CD4-positive, CD25-positive, alpha-beta regulatory T cell (primary cell): ENCODE data around the gene C9orf152. TPM values are rescaled to one million over a fixed set of nuclear protein-coding genes. Genes with fewer than 3 reads are reported as not detected.

ENCODE experiments used
- ATAC-seq, 2 donors: fragments of 150-1000 bp; cut with Tn5 transposase; one replicate each; pipeline ENCODE4 v1.10.0; 2021; ENCODE audit warnings: low read depth in 2 of 2, moderate number of reproducible peaks in 2 of 2, moderate library complexity in 1 of 2
- DNase-seq, 3 donors: peaks; one replicate each; pipeline versions ENCODE4 v3.0.0 to v3.0.0-alpha.2; 2012 to 2022; ENCODE audit warnings: mixed read lengths in 1 of 3
- H3K27ac ChIP-seq: one replicate; pipeline ENCODE4 v1.7.0; 2013; ENCODE audit warnings: mild to moderate bottlenecking, low read length; ENCODE audit not compliant: insufficient read depth, poor library complexity, severe bottlenecking
- H3K27me3 ChIP-seq: one replicate; pipeline ENCODE4 v1.7.0; 2013; ENCODE audit warnings: low read length; ENCODE audit not compliant: control insufficient read depth, insufficient read depth
- H3K36me3 ChIP-seq: one replicate; pipeline ENCODE4 v1.7.0; 2013; ENCODE audit warnings: mild to moderate bottlenecking, low read length, moderate library complexity; ENCODE audit not compliant: control insufficient read depth, insufficient read depth
- H3K4me1 ChIP-seq: 2 replicates; pipeline ENCODE4 v1.7.0; 2013; ENCODE audit warnings: mild to moderate bottlenecking, low read length; ENCODE audit not compliant: insufficient read depth, control insufficient read depth, poor library complexity, severe bottlenecking
- H3K4me3 ChIP-seq: one replicate; pipeline ENCODE4 v1.7.0; 2013; ENCODE audit warnings: low read depth, mild to moderate bottlenecking, low read length, moderate library complexity
- H3K9me3 ChIP-seq, 2 experiments: 1 replicate in 1 of 2; 2 replicates in 1 of 2; pipeline ENCODE4 v1.7.0; 2013; ENCODE audit warnings: low read length in 2 of 2, mild to moderate bottlenecking in 1 of 2, moderate library complexity in 1 of 2; ENCODE audit not compliant: control insufficient read depth in 2 of 2
- H3K27ac Mint-ChIP-seq, 3 donors: one replicate each; pipeline ENCODE4 v1.8.0; 2020 to 2022; ENCODE audit warnings: mild to moderate bottlenecking in 3 of 3, mixed read lengths in 3 of 3, moderate library complexity in 2 of 3
- H3K27me3 Mint-ChIP-seq: one replicate; pipeline ENCODE4 v1.8.0; 2022; ENCODE audit warnings: mild to moderate bottlenecking, mixed read lengths
- H3K36me3 Mint-ChIP-seq: one replicate; pipeline ENCODE4 v1.8.0; 2020; ENCODE audit warnings: mixed read lengths
- H3K4me1 Mint-ChIP-seq, 4 donors: one replicate each; pipeline ENCODE4 v1.8.0; 2020 to 2022; ENCODE audit warnings: mixed read lengths in 4 of 4, mild to moderate bottlenecking in 1 of 4
- H3K4me3 Mint-ChIP-seq, 4 donors: one replicate each; pipeline ENCODE4 v1.8.0; 2020 to 2022; ENCODE audit warnings: mild to moderate bottlenecking in 4 of 4, mixed read lengths in 4 of 4, moderate library complexity in 3 of 4
- H3K9me3 Mint-ChIP-seq, 7 donors: one replicate each; pipeline ENCODE4 v1.8.0; 2020 to 2022; ENCODE audit warnings: mixed read lengths in 7 of 7, mild to moderate bottlenecking in 3 of 7, moderate library complexity in 2 of 7
- polyA plus RNA-seq, 4 donors: library from polyadenylated mRNA; unstranded; fragments of 300-500 nt; fragmentation: Illumina TruSeq; gene quantifications; one replicate each; pipeline ENCODE4 v1.2.3, GENCODE V29; 2021
- total RNA-seq: library from RNA; stranded (reverse); gene quantifications from one replicate; pipeline ENCODE4 v1.2.3, GENCODE V29; 2022

The C9orf152 gene
- total and polyA plus RNA-seq, 5 donors from 2014 or later, result not detected

GRCh38 chr9:110187126-110187525, 20.8 kb downstream of the C9orf152 start:
- Histone ChIP-seq H3K4me3 (no peak overlapping the region), H3K36me3 (no peaks in the 10 kb centered on the region), H3K9me3 (no peaks in the 10 kb centered on the region), H3K27ac (no peak overlapping the region), H3K27me3 (no peaks in the 10 kb centered on the region), H3K4me1 (no peaks in the 10 kb centered on the region)
- Mint-ChIP-seq H3K4me3 (no peak overlapping the region), H3K9me3 (peaks cover 0 to 1% (median 0%) of the 10 kb centered on the region in 7 donors), H3K27me3 (peaks cover 7% of the 10 kb centered on the region), H3K27ac (no peak overlapping the region), H3K4me1 (peaks cover 0 to 7% (median 4%) of the 10 kb centered on the region in 4 donors), H3K36me3 (peaks cover 3% of the 10 kb centered on the region)
- DNase-seq (no peak), ATAC-seq (no peak)

GRCh38 chr9:110186254-110186653, 21.7 kb downstream of the C9orf152 start:
- H3K27me3 ChIP-seq, result no peaks in the 10 kb centered on the region
- H3K4me3 ChIP-seq, result no peak overlapping the region
- H3K36me3 ChIP-seq, result no peaks in the 10 kb centered on the region
- Mint-ChIP-seq H3K4me3 (no peak overlapping the region), H3K4me1 (peaks cover 0 to 7% (median 4%) of the 10 kb centered on the region in 4 donors), H3K9me3 (peaks cover 0 to 1% (median 0%) of the 10 kb centered on the region in 7 donors), H3K36me3 (no peaks in the 10 kb centered on the region), H3K27ac (no peak overlapping the region), H3K27me3 (peaks cover 7% of the 10 kb centered on the region)
- no peak overlapping the region for H3K27ac ChIP-seq
- H3K4me1 ChIP-seq, result no peaks in the 10 kb centered on the region
- no peaks in the 10 kb centered on the region for H3K9me3 ChIP-seq
- ATAC-seq, result no peak
- DNase-seq, result no peak

GRCh38 chr9:110185806-110186205, 22.2 kb downstream of the C9orf152 start:
- no peaks in the 10 kb centered on the region for H3K4me1 ChIP-seq
- H3K27ac Mint-ChIP-seq, result no peak overlapping the region
- H3K4me3 Mint-ChIP-seq, result no peak overlapping the region
- H3K27me3 ChIP-seq, result no peaks in the 10 kb centered on the region
- H3K36me3 Mint-ChIP-seq, result no peaks in the 10 kb centered on the region
- no peak overlapping the region for H3K4me3 ChIP-seq
- H3K27ac ChIP-seq, result no peak overlapping the region
- DNase-seq, result no peak
- no peaks in the 10 kb centered on the region for H3K36me3 ChIP-seq
- H3K9me3 Mint-ChIP-seq, result peaks cover 0 to 3% (median 1%) of the 10 kb centered on the region in 7 donors
- ATAC-seq, result no peak
- no peaks in the 10 kb centered on the region for H3K9me3 ChIP-seq
- H3K27me3 Mint-ChIP-seq, result peaks cover 7% of the 10 kb centered on the region
- peaks cover 0 to 7% (median 5%) of the 10 kb centered on the region in 4 donors for H3K4me1 Mint-ChIP-seq

GRCh38 chr9:110183208-110184145, 24.5 kb downstream of the C9orf152 start:
- Histone ChIP-seq H3K4me3 (no peak overlapping the region), H3K9me3 (peaks cover 0 to 2% of the 10 kb centered on the region in 2 experiments), H3K4me1 (no peaks in the 10 kb centered on the region), H3K36me3 (no peaks in the 10 kb centered on the region), H3K27me3 (no peaks in the 10 kb centered on the region), H3K27ac (no peak overlapping the region)
- Mint-ChIP-seq H3K27ac (no peak overlapping the region), H3K27me3 (peaks cover 12% of the 10 kb centered on the region), H3K9me3 (peaks cover 0 to 6% (median 2%) of the 10 kb centered on the region in 7 donors), H3K36me3 (no peaks in the 10 kb centered on the region), H3K4me3 (no peak overlapping the region), H3K4me1 (peaks cover 0 to 7% (median 5%) of the 10 kb centered on the region in 4 donors)
- DNase-seq, result peak; percentile 15 to 77 (median 35)
- peak; percentile 53 to 56 for ATAC-seq

- no peaks in the 10 kb centered on the region for H3K36me3 ChIP-seq
- H3K4me3 ChIP-seq, result no peak overlapping the region
- no peaks in the 10 kb centered on the region for H3K27me3 ChIP-seq
- DNase-seq (peak in 1 of 3 donors; percentile 28), ATAC-seq (no peak)
- Mint-ChIP-seq H3K9me3 (peaks cover 0 to 7% (median 2%) of the 10 kb centered on the region in 7 donors), H3K27ac (no peak overlapping the region), H3K4me3 (no peak overlapping the region), H3K27me3 (peaks cover 17% of the 10 kb centered on the region), H3K4me1 (peaks cover 0 to 7% (median 5%) of the 10 kb centered on the region in 4 donors), H3K36me3 (no peaks in the 10 kb centered on the region)
- no peak overlapping the region for H3K27ac ChIP-seq
- H3K4me1 ChIP-seq, result no peaks in the 10 kb centered on the region
- peaks cover 0 to 2% of the 10 kb centered on the region in 2 experiments for H3K9me3 ChIP-seq
Measured at GRCh38 chr9:110180511-110181434, 27.2 kb downstream of the C9orf152 start.

GRCh38 chr9:110179734-110180133, 28.2 kb downstream of the C9orf152 start:
- ATAC-seq (no peak), DNase-seq (no peak)
- no peak overlapping the region for H3K27ac Mint-ChIP-seq
- Histone ChIP-seq H3K27me3 (no peaks in the 10 kb centered on the region), H3K4me3 (no peak overlapping the region), H3K36me3 (no peaks in the 10 kb centered on the region), H3K4me1 (no peaks in the 10 kb centered on the region), H3K27ac (no peak overlapping the region), H3K9me3 (peaks cover 0 to 2% of the 10 kb centered on the region in 2 experiments)
- H3K4me1 Mint-ChIP-seq, result peaks cover 0 to 7% (median 5%) of the 10 kb centered on the region in 4 donors
- no peaks in the 10 kb centered on the region for H3K36me3 Mint-ChIP-seq
- H3K4me3 Mint-ChIP-seq, result no peak overlapping the region
- H3K9me3 Mint-ChIP-seq, result peaks cover 0 to 7% (median 2%) of the 10 kb centered on the region in 7 donors
- H3K27me3 Mint-ChIP-seq, result peaks cover 17% of the 10 kb centered on the region

- no peaks in the 10 kb centered on the region for H3K36me3 ChIP-seq
- Mint-ChIP-seq H3K4me1 (peaks cover 0 to 9% (median 8%) of the 10 kb centered on the region in 4 donors), H3K27ac (no peak overlapping the region), H3K27me3 (peaks cover 13% of the 10 kb centered on the region), H3K36me3 (no peaks in the 10 kb centered on the region), H3K9me3 (peaks cover 0 to 7% (median 2%) of the 10 kb centered on the region in 7 donors), H3K4me3 (no peak overlapping the region)
- DNase-seq (no peak), ATAC-seq (no peak)
- H3K9me3 ChIP-seq, result peaks cover 0 to 2% of the 10 kb centered on the region in 2 experiments
- no peak overlapping the region for H3K27ac ChIP-seq
- no peak overlapping the region for H3K4me3 ChIP-seq
- no peaks in the 10 kb centered on the region for H3K4me1 ChIP-seq
- no peaks in the 10 kb centered on the region for H3K27me3 ChIP-seq
Measured at GRCh38 chr9:110178281-110178680, 29.7 kb downstream of the C9orf152 start.
